HCT116 (cell line): ENCODE measurements around the gene UNC93B1. TPM values are rescaled to one million over a fixed set of nuclear protein-coding genes. Genes with fewer than 3 reads are reported as not detected.

ENCODE experiments used
- ATAC-seq: fragments of 200-7000 bp; cut with Tn5 transposase; 2 replicates; pipeline ENCODE4 v1.9.1; 2020; ENCODE audit warnings: mild to moderate bottlenecking, moderate library complexity
- BruUV-seq: library from RNA; stranded (reverse); fragments of 400-500 nt; replicated peaks from 2 replicates; lab custom pipeline; 2021; lab: Mats Ljungman, UMichigan
- CTCF ChIA-PET: fragments of 300-600 bp; sonication (Branson Sonifier 250); formaldehyde crosslinking; loops from one replicate; lab custom pipeline; 2021; ENCODE audit warnings: antibody characterized with exemption; lab: Charles Lee
- POLR2A ChIA-PET: fragments of 300-600, 350-600 bp; sonication (Branson Sonifier 250); formaldehyde crosslinking; loops from one replicate; lab custom pipeline; 2021; ENCODE audit warnings: antibody characterized with exemption; lab: Charles Lee
- RAD21 ChIA-PET, 2 experiments: fragments of 300-600 bp; sonication (Branson Sonifier 250); formaldehyde crosslinking; loops; one replicate each; lab custom pipeline; 2023; ENCODE audit warnings: low total read pairs in 2 of 2; ENCODE audit not compliant: uncharacterized antibody in 2 of 2, unreplicated experiment in 2 of 2, low non-redundant PET in 1 of 2; lab: Charles Lee
- DNase-seq: peaks from one replicate; pipeline ENCODE4 v3.0.0-alpha.2; 2010; ENCODE audit warnings: low read depth, low spot score
- H2AFZ ChIP-seq: fragments of 200-600 bp; shearing (Covaris generic), sonication (generic); 2 replicates; pipeline ENCODE4 v1.6.1; 2017; ENCODE audit warnings: low read depth, mixed run types, mixed read lengths, antibody characterized with exemption, low read length; ENCODE audit not compliant: poor library complexity, severe bottlenecking
- H3K27ac ChIP-seq: 2 replicates; pipeline ENCODE4 v1.5.1; 2012; ENCODE audit warnings: low read depth, low read length
- H3K27me3 ChIP-seq: fragments of 200-600 bp; sonication (generic); 2 replicates; pipeline ENCODE4 v1.6.1; 2016; ENCODE audit warnings: mixed run types, low read length, mixed read lengths; ENCODE audit not compliant: insufficient read depth
- H3K36me3 ChIP-seq, 2 experiments: fragments of 200-500 bp in 1 of 2; fragments of 200-600 bp in 1 of 2; sonication (Bioruptor generic) in 1 of 2; sonication (generic) in 1 of 2; 2 replicates each; pipeline versions ENCODE4 v1.5.1 to v1.6.1; 2014 to 2016; ENCODE audit warnings: low read length in 2 of 2, inconsistent platforms in 1 of 2, mixed read lengths in 1 of 2, mixed run types in 1 of 2; ENCODE audit not compliant: insufficient read depth in 2 of 2, control insufficient read depth in 1 of 2
- H3K4me1 ChIP-seq, 2 experiments: fragments of 200-600 bp in 1 of 2; sonication (generic) in 1 of 2; 2 replicates each; pipeline versions ENCODE4 v1.5.1 to v1.6.1; 2012 to 2017; ENCODE audit warnings: low read length in 2 of 2, inconsistent platforms in 1 of 2, mild to moderate bottlenecking in 1 of 2, mixed read lengths in 1 of 2, mixed run types in 1 of 2, moderate library complexity in 1 of 2; ENCODE audit not compliant: insufficient read depth in 2 of 2, control insufficient read depth in 1 of 2
- H3K4me2 ChIP-seq: fragments of 200-600 bp; sonication (generic); 2 replicates; pipeline ENCODE4 v1.6.1; 2017; ENCODE audit warnings: mixed run types, low read length, mixed read lengths
- H3K4me3 ChIP-seq, 2 experiments: fragments of 200-600 bp in 1 of 2; sonication (generic) in 1 of 2; replicated peaks in 1 of 2; 2 replicates each; pipeline ENCODE4 v1.5.1; 2011 to 2016; ENCODE audit warnings: low read length in 2 of 2, control low read depth in 1 of 2, low read depth in 1 of 2, mild to moderate bottlenecking in 1 of 2, mixed read lengths in 1 of 2, mixed run types in 1 of 2
- H3K79me2 ChIP-seq: fragments of 200-600 bp; sonication (generic); 2 replicates; pipeline ENCODE4 v1.6.1; 2017; ENCODE audit warnings: mild to moderate bottlenecking, mixed run types, low read length, moderate library complexity, mixed read lengths; ENCODE audit not compliant: insufficient read depth
- H3K9ac ChIP-seq: fragments of 200-600 bp; sonication (generic); 2 replicates; pipeline ENCODE4 v1.6.1; 2016; ENCODE audit warnings: low read length, mixed read lengths
- H3K9me2 ChIP-seq: fragments of 200-600 bp; sonication (generic), shearing (Covaris generic); 2 replicates; pipeline ENCODE4 v1.6.1; 2017; ENCODE audit warnings: mixed run types, mild to moderate bottlenecking, moderate library complexity; ENCODE audit not compliant: insufficient read depth
- H3K9me3 ChIP-seq, 2 experiments: fragments of 200-500 bp in 1 of 2; fragments of 200-600 bp in 1 of 2; sonication (Bioruptor generic) in 1 of 2; sonication (generic) in 1 of 2; 2 replicates each; pipeline ENCODE4 v1.6.1; 2014 to 2017; ENCODE audit warnings: low read length in 2 of 2, mixed read lengths in 2 of 2, inconsistent platforms in 1 of 2, low read depth in 1 of 2, mild to moderate bottlenecking in 1 of 2, mixed run types in 1 of 2, moderate library complexity in 1 of 2; ENCODE audit not compliant: control insufficient read depth in 1 of 2, insufficient read depth in 1 of 2
- H4K20me1 ChIP-seq: fragments of 200-600 bp; sonication (generic), shearing (Covaris generic); 2 replicates; pipeline ENCODE4 v1.6.1; 2017; ENCODE audit warnings: mixed run types, mild to moderate bottlenecking, moderate library complexity; ENCODE audit not compliant: insufficient read depth
- ATF3 ChIP-seq: IDR thresholded peaks from 2 replicates; pipeline ENCODE4 v1.6.1; 2012
- CTCF ChIP-seq, 3 experiments: fragments of 200-600 bp in 1 of 3; sonication (generic) in 1 of 3; IDR thresholded peaks in 2 of 3; conservative IDR thresholded peaks in 1 of 3; 2 replicates each; pipeline ENCODE4 v1.5.1; 2012 to 2017; ENCODE audit warnings: low read depth in 2 of 3, low read length in 2 of 3, antibody characterized with exemption in 1 of 3, borderline replicate concordance in 1 of 3, control low read depth in 1 of 3, mild to moderate bottlenecking in 1 of 3, mixed read lengths in 1 of 3, mixed run types in 1 of 3, moderate library complexity in 1 of 3; ENCODE audit not compliant: insufficient read depth in 1 of 3
- EGR1 ChIP-seq: IDR thresholded peaks from 2 replicates; pipeline ENCODE4 v1.6.1; 2012; ENCODE audit warnings: low read depth
- EZH2phosphoT487 ChIP-seq: fragments of 200-600 bp; IDR thresholded peaks from 2 replicates; pipeline ENCODE4 v1.6.1; 2018; ENCODE audit warnings: antibody characterized with exemption, borderline replicate concordance
- POLR2A ChIP-seq: IDR thresholded peaks from 2 replicates; pipeline ENCODE4 v1.7.0; 2011; ENCODE audit warnings: borderline replicate concordance; ENCODE audit not compliant: insufficient read depth, insufficient read length; ENCODE audit errors: extremely low read depth
- POLR2AphosphoS5 ChIP-seq: IDR thresholded peaks from 2 replicates; pipeline ENCODE4 v1.6.1; 2011; ENCODE audit warnings: mild to moderate bottlenecking, low read depth, low read length, moderate library complexity
- intact Hi-C: fragments of 100-400 bp; cut with micrococcal nuclease; formaldehyde crosslinking; loops from 2 replicates; pipeline ENCODE4 v1.10.0; 2022
- total RNA-seq: library from RNA; stranded (reverse); gene quantifications from one replicate; pipeline ENCODE4 v1.2.1, GENCODE V29; 2021; ENCODE audit not compliant: unreplicated experiment

UNC93B1 gene
- total RNA-seq, 1 experiment from 2014 or later = 72.9 TPM

DNA sequence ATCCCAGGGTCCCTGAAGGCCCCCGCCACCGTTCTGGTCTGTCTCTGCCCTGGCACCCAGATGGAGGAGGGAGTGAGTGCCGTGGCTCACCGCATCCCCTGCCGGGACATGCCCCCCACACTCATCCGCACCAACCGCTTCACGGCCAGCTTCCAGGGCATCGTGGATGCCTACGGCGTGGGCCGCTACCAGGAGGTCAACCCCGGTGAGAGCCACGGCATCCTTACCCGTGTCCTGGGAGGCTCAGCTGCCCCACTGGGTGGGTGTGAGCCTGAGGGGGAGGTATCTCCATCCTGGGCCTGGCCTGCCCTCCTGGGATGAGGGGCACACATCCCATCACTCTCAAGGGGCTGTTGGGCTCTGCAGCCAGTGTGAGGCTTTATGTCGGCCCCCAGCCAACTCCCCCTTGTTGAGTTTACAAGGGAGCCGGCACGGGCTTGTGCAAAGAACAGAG, 41.0 kb upstream of the UNC93B1 start:
- no peak overlapping the region for H3K27ac ChIP-seq
- H3K27me3 ChIP-seq = no peaks in the 10 kb centered on the region
- intact Hi-C loops = no loop called here
- H3K79me2 ChIP-seq = peaks cover 10% of the 10 kb centered on the region
- H3K4me1 ChIP-seq = peaks cover 0 to 5% of the 10 kb centered on the region in 2 experiments; a peak in 2 of 4 replicates
- no peak overlapping the region for H3K4me3 ChIP-seq
- ChIA-PET RAD21 (no interaction called here), CTCF (no interaction called here), POLR2A (no interaction called here)
- BruUV-seq = no TSS peak
- H3K9me2 ChIP-seq = no peaks in the 10 kb centered on the region
- H3K36me3 ChIP-seq = peaks cover 0 to 6% of the 10 kb centered on the region in 2 experiments; a peak in 2 of 4 replicates
- no peaks in the 10 kb centered on the region for H3K9me3 ChIP-seq
- ATAC-seq (no peak), DNase-seq (no peak)
- no peak overlapping the region for H3K9ac ChIP-seq
- TF ChIP-seq EZH2phosphoT487 (no peak), POLR2A (no peak), POLR2AphosphoS5 (no peak), EGR1 (no peak)
- H3K4me2 ChIP-seq = no peak overlapping the region
- no peaks in the 10 kb centered on the region for H4K20me1 ChIP-seq
- no peak overlapping the region for H2AFZ ChIP-seq

- POLR2A ChIA-PET = no interaction called here
- H3K36me3 ChIP-seq = peaks cover 0 to 6% of the 10 kb centered on the region in 2 experiments; a peak in 2 of 4 replicates
- no peak overlapping the region for H3K9ac ChIP-seq
- ATAC-seq (0 out of 2 replicates have a peak, but pooled peaks have one; percentile 22), DNase-seq (no peak)
- H3K27me3 ChIP-seq = no peaks in the 10 kb centered on the region
- no peak overlapping the region for H2AFZ ChIP-seq
- H4K20me1 ChIP-seq = no peaks in the 10 kb centered on the region
- no peaks in the 10 kb centered on the region for H3K9me2 ChIP-seq
- BruUV-seq = no TSS peak
- H3K27ac ChIP-seq = no peak overlapping the region
- peaks cover 17% of the 10 kb centered on the region for H3K79me2 ChIP-seq
- RAD21 ChIA-PET = no interaction called here
- H3K4me3 ChIP-seq = no peak overlapping the region
- no peak for TF ChIP-seq EZH2phosphoT487
- TF ChIP-seq CTCF (IDR thresholded peaks at IDR 0.05 in 2 of 3, conservative IDR thresholded peaks at IDR 0.05 in 1 of 3; ENCODE audit: borderline replicate concordance in 1 of 3, insufficient read depth in 1 of 3, low read depth in 2 of 3, low read length in 2 of 3) = peak in 1 of 3 experiments; percentile 10; a peak in 1 of 6 replicates
- TF ChIP-seq ATF3 = no peak
- H3K9me3 ChIP-seq = no peaks in the 10 kb centered on the region
- H3K4me1 ChIP-seq = peaks cover 1 to 11% of the 10 kb centered on the region in 2 experiments; a peak in 3 of 4 replicates
- no peak overlapping the region for H3K4me2 ChIP-seq
- intact Hi-C loops = no loop called here
- CTCF ChIA-PET = no interaction called here
Observed at GRCh38 chr11:68044145-68044813, 40.4 kb upstream of the UNC93B1 start.
